ENCODE results near the gene TBCCD1. TPM values are rescaled to one million over a fixed set of nuclear protein-coding genes. Genes with fewer than 3 reads are reported as not detected.
A peak's percentile ranks its signal among the peaks of the same experiment; 100 is the strongest.

Gene TBCCD1
- total and polyA plus RNA-seq, 2 experiments from 2014 or later: 10.9 to 16.4 TPM

DNA sequence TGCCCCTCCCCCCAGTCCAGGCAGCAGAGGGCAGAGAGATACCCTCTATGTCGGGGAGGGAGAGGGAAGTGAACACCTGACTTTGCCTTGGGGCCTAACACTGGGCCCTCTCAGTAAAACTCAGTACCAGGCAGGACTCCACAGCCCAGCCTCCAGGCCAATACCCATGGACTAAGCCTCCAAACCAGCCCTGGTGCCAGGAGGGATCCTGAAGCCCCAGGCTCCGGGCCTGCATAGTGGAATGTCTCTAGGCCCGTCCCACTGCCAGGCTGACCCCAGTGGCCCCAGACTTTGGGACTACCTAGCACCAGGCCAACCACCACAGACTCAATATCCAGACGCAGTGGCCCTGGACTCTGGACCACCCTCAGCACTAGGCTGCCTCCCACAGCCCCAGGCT is 69.5 kb downstream of the TBCCD1 start:
- TF ChIP-seq, protein P1, sequence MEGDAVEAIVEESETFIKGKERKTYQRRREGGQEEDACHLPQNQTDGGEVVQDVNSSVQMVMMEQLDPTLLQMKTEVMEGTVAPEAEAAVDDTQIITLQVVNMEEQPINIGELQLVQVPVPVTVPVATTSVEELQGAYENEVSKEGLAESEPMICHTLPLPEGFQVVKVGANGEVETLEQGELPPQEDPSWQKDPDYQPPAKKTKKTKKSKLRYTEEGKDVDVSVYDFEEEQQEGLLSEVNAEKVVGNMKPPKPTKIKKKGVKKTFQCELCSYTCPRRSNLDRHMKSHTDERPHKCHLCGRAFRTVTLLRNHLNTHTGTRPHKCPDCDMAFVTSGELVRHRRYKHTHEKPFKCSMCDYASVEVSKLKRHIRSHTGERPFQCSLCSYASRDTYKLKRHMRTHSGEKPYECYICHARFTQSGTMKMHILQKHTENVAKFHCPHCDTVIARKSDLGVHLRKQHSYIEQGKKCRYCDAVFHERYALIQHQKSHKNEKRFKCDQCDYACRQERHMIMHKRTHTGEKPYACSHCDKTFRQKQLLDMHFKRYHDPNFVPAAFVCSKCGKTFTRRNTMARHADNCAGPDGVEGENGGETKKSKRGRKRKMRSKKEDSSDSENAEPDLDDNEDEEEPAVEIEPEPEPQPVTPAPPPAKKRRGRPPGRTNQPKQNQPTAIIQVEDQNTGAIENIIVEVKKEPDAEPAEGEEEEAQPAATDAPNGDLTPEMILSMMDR (IDR thresholded peaks at IDR 0.05; ENCODE audit: low read depth, low read length): no peak
- Histone ChIP-seq H3K36me3 (no peaks in the 10 kb centered on the region), H3K4me3 (no peak overlapping the region), H3K27me3 (no peaks in the 10 kb centered on the region), H3K27ac (no peak overlapping the region), H3K4me1 (ENCODE audit: low read depth) (peaks cover 15% of the 10 kb centered on the region), H3K9me3 (ENCODE audit: low read depth) (no peaks in the 10 kb centered on the region)
- no peak for DNase-seq (ENCODE audit: low read depth in 1 of 2, low spot score in 1 of 2)

DNA sequence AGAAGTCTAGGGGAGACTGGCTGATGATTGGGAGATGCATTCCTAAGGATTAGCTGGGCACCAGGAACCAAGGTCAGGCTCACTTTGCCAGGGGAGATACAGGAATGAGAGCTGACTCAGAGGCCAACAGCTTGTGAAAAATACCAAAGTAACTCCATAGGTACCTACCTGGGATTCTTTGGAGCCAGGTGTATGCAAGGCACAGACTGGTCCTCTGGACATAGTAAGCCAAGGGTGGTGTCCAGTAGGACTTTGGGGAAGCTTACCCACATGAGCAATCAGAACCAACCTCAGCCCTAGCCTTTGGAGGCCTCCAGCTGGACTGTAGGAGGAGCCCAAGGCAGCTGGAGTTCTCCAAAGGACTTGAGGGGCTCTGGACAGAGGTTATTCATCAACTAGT is 70.5 kb downstream of the TBCCD1 start:
- no peaks in the 10 kb centered on the region for H3K36me3 ChIP-seq
- no peak overlapping the region for H3K4me3 ChIP-seq
- no peak overlapping the region for H3K27ac ChIP-seq
- no peaks in the 10 kb centered on the region for H3K27me3 ChIP-seq
- DNase-seq (ENCODE audit: low read depth in 1 of 2, low spot score in 1 of 2): peak in 1 of 2 donors; percentile 23
- TF ChIP-seq, protein P1 (IDR thresholded peaks at IDR 0.05; ENCODE audit: low read depth, low read length): no peak
- H3K9me3 ChIP-seq (ENCODE audit: low read depth): no peaks in the 10 kb centered on the region
- H3K4me1 ChIP-seq (ENCODE audit: low read depth): peaks cover 7% of the 10 kb centered on the region

Other genes with a start within 250 kb of the TBCCD1 start
- 0.15 and 0.92 TPM in 2 replicates for gene DGKG, start 205.1 kb downstream of the TBCCD1 start, total RNA-seq
- 0.85 TPM in 1 of 2 replicates, not detected in the other for gene DGKG, start 205.1 kb downstream of the TBCCD1 start, polyA plus RNA-seq
- 0.69 and 1.3 TPM in 2 replicates for gene CRYGS, start 23.0 kb downstream of the TBCCD1 start, total RNA-seq
- 0.12 and 1.1 TPM in 2 replicates for gene CRYGS, start 23.0 kb downstream of the TBCCD1 start, polyA plus RNA-seq
- gene DNAJB11, start 3.4 kb upstream of the TBCCD1 start, total RNA-seq: 47.4 and 114 TPM in 2 replicates
- 56.6 and 144 TPM in 2 replicates for gene DNAJB11, start 3.4 kb upstream of the TBCCD1 start, polyA plus RNA-seq
- gene AHSG, start 45.7 kb upstream of the TBCCD1 start, total RNA-seq: not detected in 2 replicates
- 0.59 TPM in 1 of 2 replicates, not detected in the other for gene AHSG, start 45.7 kb upstream of the TBCCD1 start, polyA plus RNA-seq
- gene FETUB, start 73.1 kb upstream of the TBCCD1 start, total RNA-seq: not detected in 2 replicates
- not detected in 2 replicates for gene FETUB, start 73.1 kb upstream of the TBCCD1 start, polyA plus RNA-seq
- gene HRG, start 98.7 kb upstream of the TBCCD1 start, total RNA-seq: not detected in 2 replicates
- gene HRG, start 98.7 kb upstream of the TBCCD1 start, polyA plus RNA-seq: not detected in 2 replicates
- not detected in 2 replicates for gene KNG1, start 150.0 kb upstream of the TBCCD1 start, total RNA-seq
- not detected in 2 replicates for gene KNG1, start 150.0 kb upstream of the TBCCD1 start, polyA plus RNA-seq
- 621 and 911 TPM in 2 replicates for gene EIF4A2, start 216.2 kb upstream of the TBCCD1 start, total RNA-seq
- 359 and 471 TPM in 2 replicates for gene EIF4A2, start 216.2 kb upstream of the TBCCD1 start, polyA plus RNA-seq
- gene RFC4, start 239.1 kb upstream of the TBCCD1 start, total RNA-seq: 23.0 and 37.5 TPM in 2 replicates
- gene RFC4, start 239.1 kb upstream of the TBCCD1 start, polyA plus RNA-seq: 34.0 and 47.4 TPM in 2 replicates